ENCODE measurements around the gene ZNF341.

Gene ZNF341

DNA sequence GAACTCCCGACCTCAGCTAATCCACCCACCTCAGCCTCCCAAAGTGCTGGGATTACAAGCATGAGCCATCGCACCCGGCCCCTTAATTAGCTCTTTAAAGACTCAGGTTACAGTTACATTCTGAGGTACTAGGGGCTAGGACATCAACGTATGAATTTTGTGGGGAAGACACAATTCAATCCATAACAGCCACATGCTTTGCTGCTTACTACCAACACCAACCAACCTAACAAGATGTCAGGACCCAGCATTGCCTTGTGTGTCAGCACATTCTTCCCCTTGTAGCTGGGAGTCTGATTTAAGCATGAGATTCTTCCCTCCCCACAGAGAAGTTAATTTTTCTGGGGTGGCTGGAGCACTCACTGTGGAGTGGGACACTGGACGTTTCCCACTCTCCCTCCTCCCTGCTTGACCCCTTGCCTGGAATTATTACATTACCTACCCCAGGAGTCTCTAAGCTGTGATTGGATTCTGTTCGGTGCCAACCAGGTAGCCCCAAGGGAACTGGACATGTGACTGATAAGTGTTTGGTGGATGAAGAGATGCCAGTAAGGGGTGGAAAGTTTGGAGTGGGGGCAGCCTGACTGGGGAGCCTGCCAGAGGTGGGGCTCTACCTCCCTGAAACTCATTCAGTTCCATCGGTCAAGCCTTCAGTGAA lies 6.1 kb upstream of the ZNF341 start:
- TF ChIP-seq CTCF (IDR thresholded peaks at IDR 0.05): no peak
- Histone ChIP-seq H3K27ac (peak overlapping the region; percentile 75), H3K4me1 (ENCODE audit: control insufficient read depth in 1 of 2, insufficient read depth in 1 of 2, low read depth in 1 of 2, low read length in 1 of 2) (peaks cover 16 to 22% of the 10 kb centered on the region in 2 experiments), H3K27me3 (no peaks in the 10 kb centered on the region), H3K36me3 (no peaks in the 10 kb centered on the region), H3K9me3 (no peaks in the 10 kb centered on the region), H3K4me3 (ENCODE audit: low read depth in 1 of 2, low read length in 1 of 2) (no peak overlapping the region)

GRCh38 chr20:33727115-33727479 lies 4.7 kb upstream of the ZNF341 start:
- Histone ChIP-seq H3K4me1 (ENCODE audit: control insufficient read depth in 1 of 2, insufficient read depth in 1 of 2, low read depth in 1 of 2, low read length in 1 of 2) (peaks cover 19 to 29% of the 10 kb centered on the region in 2 experiments), H3K27me3 (no peaks in the 10 kb centered on the region), H3K4me3 (ENCODE audit: low read depth in 1 of 2, low read length in 1 of 2) (no peak overlapping the region), H3K27ac (no peak overlapping the region), H3K9me3 (no peaks in the 10 kb centered on the region), H3K36me3 (no peaks in the 10 kb centered on the region)
- no peak for TF ChIP-seq CTCF (IDR thresholded peaks at IDR 0.05)

- no peak overlapping the region for H3K27ac ChIP-seq
- peaks cover 25 to 33% of the 10 kb centered on the region in 2 experiments for H3K4me1 ChIP-seq (ENCODE audit: control insufficient read depth in 1 of 2, insufficient read depth in 1 of 2, low read depth in 1 of 2, low read length in 1 of 2)
- H3K9me3 ChIP-seq: no peaks in the 10 kb centered on the region
- TF ChIP-seq CTCF (IDR thresholded peaks at IDR 0.05): no peak
- H3K36me3 ChIP-seq: no peaks in the 10 kb centered on the region
- no peaks in the 10 kb centered on the region for H3K27me3 ChIP-seq
- no peak overlapping the region for H3K4me3 ChIP-seq (ENCODE audit: low read depth in 1 of 2, low read length in 1 of 2)
These were observed 4.0 kb upstream of the ZNF341 start for GRCh38 chr20:33727806-33728205.

GRCh38 chr20:33728463-33728862 lies 3.3 kb upstream of the ZNF341 start:
- Histone ChIP-seq H3K27me3 (no peaks in the 10 kb centered on the region), H3K27ac (no peak overlapping the region), H3K9me3 (no peaks in the 10 kb centered on the region), H3K36me3 (no peaks in the 10 kb centered on the region), H3K4me1 (ENCODE audit: control insufficient read depth in 1 of 2, insufficient read depth in 1 of 2, low read depth in 1 of 2, low read length in 1 of 2) (peaks cover 32 to 39% of the 10 kb centered on the region in 2 experiments), H3K4me3 (ENCODE audit: low read depth in 1 of 2, low read length in 1 of 2) (no peak overlapping the region)
- no peak for TF ChIP-seq CTCF (IDR thresholded peaks at IDR 0.05)

DNA sequence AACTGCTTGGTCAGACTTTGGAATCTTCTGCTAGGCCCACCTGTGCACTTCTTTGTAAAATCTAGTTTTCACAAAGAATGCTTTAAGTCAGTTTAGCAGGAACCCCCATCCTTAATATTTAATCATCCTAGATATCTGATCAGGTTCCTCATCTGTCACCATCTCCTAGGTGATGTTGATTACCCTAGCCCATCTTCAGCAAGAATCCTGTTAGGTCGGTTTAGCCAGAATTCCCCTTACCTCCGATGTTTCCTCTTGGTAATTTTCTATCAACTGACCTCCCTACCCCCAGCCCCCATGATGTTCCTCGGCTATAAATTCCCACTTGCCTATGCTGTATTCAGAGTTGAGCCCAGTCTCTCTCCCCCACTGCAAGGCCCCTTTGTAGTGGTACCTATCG lies 2.7 kb upstream of the ZNF341 start:
- no peak overlapping the region for H3K4me3 ChIP-seq (ENCODE audit: low read depth in 1 of 2, low read length in 1 of 2)
- H3K36me3 ChIP-seq: no peaks in the 10 kb centered on the region
- H3K9me3 ChIP-seq: no peaks in the 10 kb centered on the region
- no peak overlapping the region for H3K27ac ChIP-seq
- no peak for TF ChIP-seq CTCF (IDR thresholded peaks at IDR 0.05)
- H3K27me3 ChIP-seq: no peaks in the 10 kb centered on the region
- peaks cover 35 to 40% of the 10 kb centered on the region in 2 experiments for H3K4me1 ChIP-seq (ENCODE audit: control insufficient read depth in 1 of 2, insufficient read depth in 1 of 2, low read depth in 1 of 2, low read length in 1 of 2)

All from neutrophil (primary cell).